Right lobe of liver (tissue), 4 donors: ENCODE data around the gene AAK1.

ENCODE experiments used
- CTCF ChIP-seq, 4 donors: fragments of 200-600 bp in 3 of 4; fragments of 450-650 bp in 1 of 4; IDR thresholded peaks; one replicate each; pipeline versions ENCODE4 v1.5.1 to v1.8.0; 2016 to 2022; ENCODE audit warnings: antibody characterized with exemption in 4 of 4, mild to moderate bottlenecking in 2 of 4
- POLR2A ChIP-seq: fragments of 450-650 bp; IDR thresholded peaks from one replicate; pipeline ENCODE4 v1.6.1; 2017; ENCODE audit warnings: antibody characterized with exemption, mild to moderate bottlenecking
- donor health status: DM: no; HTN: no; CAD: no.
- donor health status: DM: no; HTN: no; CAD: no.
- donor health status: DM: no; HTN: yes; CAD: no.

GRCh38 chr2:69592511-69592910, 51.0 kb downstream of the AAK1 start:
- no peak for TF ChIP-seq CTCF (IDR thresholded peaks at IDR 0.05)
- no peak for TF ChIP-seq POLR2A
